ENCODE data around the gene NELFA.
"Not testable (repeated sequence)": the region's sequence is repeated elsewhere in the genome, so short reads cannot be mapped to it uniquely, and the experiment has no call there.

The NELFA gene

GRCh38 chr4:2043396-2044118 lies 34.8 kb upstream of the NELFA start:
- Mint-ChIP-seq H3K4me1 (ENCODE audit: low read depth) (peaks cover 4% of the 10 kb centered on the region), H3K27me3 (peaks cover 27% of the 10 kb centered on the region), H3K9me3 (no peaks in the 10 kb centered on the region), H3K36me3 (ENCODE audit: low read depth) (no peaks in the 10 kb centered on the region), H3K4me3 (no peak overlapping the region), H3K27ac (no peak overlapping the region)

- peak overlapping the region; percentile 67 for H3K4me3 Mint-ChIP-seq
- H3K9me3 Mint-ChIP-seq = no peaks in the 10 kb centered on the region
- peaks cover 23% of the 10 kb centered on the region for H3K27me3 Mint-ChIP-seq
- H3K4me1 Mint-ChIP-seq (ENCODE audit: low read depth) = peaks cover 4% of the 10 kb centered on the region
- H3K27ac Mint-ChIP-seq = no peak overlapping the region
- H3K36me3 Mint-ChIP-seq (ENCODE audit: low read depth) = no peaks in the 10 kb centered on the region
Measured at GRCh38 chr4:2042947-2043395, 34.2 kb upstream of the NELFA start.

GRCh38 chr4:2042204-2042946 lies 33.6 kb upstream of the NELFA start:
- Mint-ChIP-seq H3K9me3 (no peaks in the 10 kb centered on the region), H3K27ac (no peak overlapping the region), H3K4me1 (ENCODE audit: low read depth) (peaks cover 4% of the 10 kb centered on the region), H3K4me3 (peak overlapping the region; percentile 82), H3K27me3 (peaks cover 23% of the 10 kb centered on the region), H3K36me3 (ENCODE audit: low read depth) (no peaks in the 10 kb centered on the region)

GRCh38 chr4:2041239-2042130 lies 32.7 kb upstream of the NELFA start:
- Mint-ChIP-seq H3K36me3 (ENCODE audit: low read depth) (no peaks in the 10 kb centered on the region), H3K4me3 (peak overlapping the region; percentile 82), H3K27ac (peak overlapping the region; percentile 16), H3K4me1 (ENCODE audit: low read depth) (peaks cover 4% of the 10 kb centered on the region), H3K9me3 (no peaks in the 10 kb centered on the region), H3K27me3 (peaks cover 30% of the 10 kb centered on the region)

- Mint-ChIP-seq H3K4me3 (peak overlapping the region; percentile 45), H3K9me3 (no peaks in the 10 kb centered on the region), H3K27me3 (peaks cover 28% of the 10 kb centered on the region)
Measured at GRCh38 chr4:2040391-2041238, 31.8 kb upstream of the NELFA start.

GRCh38 chr4:2036866-2037265 lies 28.1 kb upstream of the NELFA start:
- H3K36me3 Mint-ChIP-seq (ENCODE audit: low read depth) = no peaks in the 10 kb centered on the region
- H3K4me3 Mint-ChIP-seq = no peak overlapping the region
- H3K27ac Mint-ChIP-seq = no peak overlapping the region
- peaks cover 42% of the 10 kb centered on the region for H3K27me3 Mint-ChIP-seq
- peaks cover 4% of the 10 kb centered on the region for H3K4me1 Mint-ChIP-seq (ENCODE audit: low read depth)
- H3K9me3 Mint-ChIP-seq = no peaks in the 10 kb centered on the region

More at GRCh38 chr4:2040391-2041238, 31.8 kb upstream of the NELFA start:
- Mint-ChIP-seq H3K36me3 (ENCODE audit: low read depth) (no peaks in the 10 kb centered on the region), H3K4me1 (ENCODE audit: low read depth) (peaks cover 4% of the 10 kb centered on the region), H3K27ac (no peak overlapping the region)

- no peaks in the 10 kb centered on the region for H3K36me3 Mint-ChIP-seq (ENCODE audit: low read depth)
- H3K9me3 Mint-ChIP-seq = no peaks in the 10 kb centered on the region
- no peak overlapping the region for H3K27ac Mint-ChIP-seq
- no peaks in the 10 kb centered on the region for H3K4me1 Mint-ChIP-seq (ENCODE audit: low read depth)
- H3K27me3 Mint-ChIP-seq = peaks cover 43% of the 10 kb centered on the region
- H3K4me3 Mint-ChIP-seq = no peak overlapping the region
Measured at GRCh38 chr4:2036327-2036726, 27.6 kb upstream of the NELFA start.

GRCh38 chr4:2031161-2031560 lies 22.4 kb upstream of the NELFA start:
- peaks cover 52% of the 10 kb centered on the region for H3K27me3 Mint-ChIP-seq
- H3K36me3 Mint-ChIP-seq (ENCODE audit: low read depth); H3K27ac Mint-ChIP-seq; H3K4me1 Mint-ChIP-seq (ENCODE audit: low read depth); H3K9me3 Mint-ChIP-seq; H3K4me3 Mint-ChIP-seq: not testable (repeated sequence)

- peaks cover 59% of the 10 kb centered on the region for H3K27me3 Mint-ChIP-seq
- not testable (repeated sequence) for H3K4me1 Mint-ChIP-seq (ENCODE audit: low read depth); H3K9me3 Mint-ChIP-seq; H3K27ac Mint-ChIP-seq; H3K4me3 Mint-ChIP-seq; H3K36me3 Mint-ChIP-seq (ENCODE audit: low read depth)
Measured at GRCh38 chr4:2027120-2027519, 18.3 kb upstream of the NELFA start.

GRCh38 chr4:2025817-2026216 lies 17.0 kb upstream of the NELFA start:
- Mint-ChIP-seq H3K4me1 (ENCODE audit: low read depth) (no peaks in the 10 kb centered on the region), H3K9me3 (peaks cover 5% of the 10 kb centered on the region), H3K27me3 (peaks cover 64% of the 10 kb centered on the region), H3K4me3 (no peak overlapping the region), H3K27ac (no peak overlapping the region), H3K36me3 (ENCODE audit: low read depth) (no peaks in the 10 kb centered on the region)

- H3K4me3 Mint-ChIP-seq = no peak overlapping the region
- H3K4me1 Mint-ChIP-seq (ENCODE audit: low read depth) = no peaks in the 10 kb centered on the region
- H3K27me3 Mint-ChIP-seq = peaks cover 67% of the 10 kb centered on the region
- peaks cover 5% of the 10 kb centered on the region for H3K9me3 Mint-ChIP-seq
- H3K36me3 Mint-ChIP-seq (ENCODE audit: low read depth) = no peaks in the 10 kb centered on the region
- H3K27ac Mint-ChIP-seq = no peak overlapping the region
Measured at GRCh38 chr4:2024683-2025082, 15.9 kb upstream of the NELFA start.

- not testable (repeated sequence) for H3K4me3 Mint-ChIP-seq; H3K36me3 Mint-ChIP-seq (ENCODE audit: low read depth); H3K4me1 Mint-ChIP-seq (ENCODE audit: low read depth); H3K27ac Mint-ChIP-seq; H3K9me3 Mint-ChIP-seq
- H3K27me3 Mint-ChIP-seq = peaks cover 48% of the 10 kb centered on the region
Measured at GRCh38 chr4:2021358-2022018, 12.7 kb upstream of the NELFA start.

GRCh38 chr4:2015008-2015407 lies 6.2 kb upstream of the NELFA start:
- no peak overlapping the region for H3K27ac Mint-ChIP-seq
- H3K4me3 Mint-ChIP-seq = no peak overlapping the region
- H3K4me1 Mint-ChIP-seq (ENCODE audit: low read depth) = peaks cover 4% of the 10 kb centered on the region
- H3K36me3 Mint-ChIP-seq (ENCODE audit: low read depth) = no peaks in the 10 kb centered on the region
- peaks cover 4% of the 10 kb centered on the region for H3K27me3 Mint-ChIP-seq
- no peaks in the 10 kb centered on the region for H3K9me3 Mint-ChIP-seq

- Mint-ChIP-seq H3K36me3 (ENCODE audit: low read depth) (peaks cover 7% of the 10 kb centered on the region), H3K4me1 (ENCODE audit: low read depth) (peaks cover 20% of the 10 kb centered on the region), H3K27me3 (no peaks in the 10 kb centered on the region), H3K27ac (no peak overlapping the region), H3K9me3 (no peaks in the 10 kb centered on the region), H3K4me3 (no peak overlapping the region)
Measured at GRCh38 chr4:2011583-2011982, 2.8 kb upstream of the NELFA start.

All from stimulated activated naive CD8-positive, alpha-beta T cell treated with anti-CD3 and anti-CD28 coated beads, Interleukin-15, Interleukin-2, amounts not matched to agents 100 ng/mL and 50 ng/mL, for 24 hours (primary cell).